CD4-positive, alpha-beta T cell treated with Interleukin-4 for 4 hours (primary cell): ENCODE data around the gene RSPH10B2.
"Not testable (repeated sequence)": the region's sequence is repeated elsewhere in the genome, so short reads cannot be mapped to it uniquely, and the experiment has no call there.

Source experiments
- DNase-seq: peaks from one replicate; pipeline ENCODE4 v3.0.0-alpha.2; 2020

The RSPH10B2 gene

DNA sequence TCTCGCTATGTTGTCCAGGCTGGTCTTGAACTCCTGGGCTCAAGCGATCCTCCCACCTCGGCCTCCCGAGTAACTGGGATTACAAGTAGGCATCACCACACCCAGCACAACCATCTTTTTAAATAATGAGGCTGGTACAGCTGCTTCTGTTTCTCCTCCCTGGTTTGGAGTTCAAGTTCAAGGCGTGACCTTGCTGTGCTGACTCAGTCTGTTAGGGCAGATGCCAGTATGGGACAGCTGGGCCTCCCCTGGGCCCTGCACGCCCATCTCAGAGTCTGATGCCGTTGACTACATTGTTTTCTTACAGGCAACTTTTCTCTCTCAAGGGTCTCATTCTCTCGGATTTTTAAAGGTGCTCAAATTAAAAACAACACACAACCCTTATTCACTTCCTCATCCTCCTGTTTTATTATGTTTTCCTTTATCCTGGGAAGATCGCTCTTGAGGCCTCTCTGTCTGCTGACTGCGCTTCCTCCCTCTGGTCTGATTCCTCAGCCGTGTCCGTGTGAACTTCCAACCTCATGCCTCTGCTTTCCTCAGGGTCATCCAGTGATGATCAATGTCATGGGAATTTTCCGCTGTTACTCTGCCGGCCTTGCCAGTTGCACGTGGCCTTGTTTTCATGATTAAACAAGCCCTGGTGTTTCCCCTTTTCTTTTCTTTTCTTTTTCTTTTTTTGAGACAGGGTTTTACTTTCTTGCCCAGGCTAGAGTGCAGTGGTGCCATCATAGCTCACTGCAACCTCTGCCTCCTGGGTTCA lies 38.4 kb downstream of the RSPH10B2 start:
- DNase-seq, result not testable (repeated sequence)

DNA sequence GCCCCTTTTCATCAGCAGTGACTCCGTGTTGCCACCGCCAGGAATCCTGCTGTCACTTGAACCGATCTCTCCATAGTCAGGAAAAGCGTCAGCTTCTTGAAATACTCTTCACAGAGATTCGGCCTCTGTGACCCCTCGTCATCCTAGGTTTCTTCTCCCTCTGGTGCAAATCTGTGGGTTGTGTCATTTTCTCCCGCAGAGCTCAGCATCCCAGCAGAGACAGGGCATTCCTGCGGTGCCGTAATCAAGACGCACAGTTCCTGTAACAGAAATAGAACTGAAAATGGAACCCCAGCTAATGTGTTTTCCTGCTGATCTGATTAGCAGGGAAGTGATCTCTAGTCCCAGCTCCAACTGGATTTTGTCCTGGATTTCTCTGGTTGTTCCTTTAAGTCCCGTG lies 40.4 kb downstream of the RSPH10B2 start:
- DNase-seq, result not testable (repeated sequence)

DNA sequence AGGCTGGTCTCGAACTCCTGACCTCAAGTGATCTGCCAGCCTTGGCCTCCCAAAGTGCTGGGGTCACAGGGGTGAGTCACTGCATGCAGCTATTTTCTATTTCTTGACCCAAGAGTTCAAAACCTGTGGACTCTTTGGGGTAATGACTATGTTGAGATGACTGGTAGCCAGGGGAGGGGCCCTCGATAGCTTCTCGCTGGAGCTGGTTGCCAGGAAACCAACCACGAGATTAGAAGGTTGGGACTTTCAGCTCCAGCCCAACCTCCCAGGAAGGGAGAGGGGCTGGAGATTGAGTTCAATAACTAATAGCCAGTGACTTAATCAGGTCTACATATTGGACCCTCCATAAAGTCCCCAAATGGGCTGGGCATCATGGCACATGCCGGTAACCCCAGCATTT lies 43.3 kb downstream of the RSPH10B2 start:
- DNase-seq, result not testable (repeated sequence)

DNA sequence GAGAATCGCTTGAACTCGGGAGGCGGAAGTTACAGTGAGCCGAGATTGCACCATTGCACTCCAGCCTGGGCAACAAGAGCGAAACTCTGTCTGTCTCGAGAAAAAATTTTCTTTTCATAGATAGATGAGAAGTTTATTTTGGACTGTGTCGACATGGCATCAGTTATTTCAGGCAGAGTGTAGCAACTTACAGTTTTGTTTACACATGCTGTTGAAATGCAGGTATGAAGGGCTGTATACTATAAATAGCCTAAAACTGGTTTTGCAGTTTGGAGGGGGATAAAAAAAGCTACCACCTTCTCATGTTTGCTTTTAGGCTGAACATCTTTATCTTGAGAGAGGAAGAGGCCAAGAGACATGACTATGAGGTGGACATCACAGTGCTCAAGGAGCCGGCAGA lies 44.1 kb downstream of the RSPH10B2 start:
- DNase-seq, result not testable (repeated sequence)

DNA sequence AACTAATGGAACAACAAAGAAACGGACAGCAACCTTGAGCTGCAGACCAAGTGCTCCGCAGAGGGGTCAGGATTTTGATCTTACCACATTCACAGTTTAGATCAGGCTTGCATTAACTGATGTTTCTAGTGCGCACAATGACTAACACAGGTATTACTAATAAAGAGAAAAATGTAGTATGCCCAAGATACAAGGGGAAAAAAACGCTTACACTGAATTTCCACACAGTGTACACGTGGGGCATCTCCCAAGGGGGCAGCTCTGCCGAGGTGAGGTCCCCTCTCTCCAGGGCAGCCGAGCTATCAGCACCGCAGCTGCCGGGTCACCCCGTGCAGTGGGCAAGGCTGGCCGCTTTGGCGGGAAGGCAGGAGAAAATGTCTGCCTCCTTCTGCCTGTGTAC lies 46.0 kb downstream of the RSPH10B2 start:
- DNase-seq, result not testable (repeated sequence)

DNA sequence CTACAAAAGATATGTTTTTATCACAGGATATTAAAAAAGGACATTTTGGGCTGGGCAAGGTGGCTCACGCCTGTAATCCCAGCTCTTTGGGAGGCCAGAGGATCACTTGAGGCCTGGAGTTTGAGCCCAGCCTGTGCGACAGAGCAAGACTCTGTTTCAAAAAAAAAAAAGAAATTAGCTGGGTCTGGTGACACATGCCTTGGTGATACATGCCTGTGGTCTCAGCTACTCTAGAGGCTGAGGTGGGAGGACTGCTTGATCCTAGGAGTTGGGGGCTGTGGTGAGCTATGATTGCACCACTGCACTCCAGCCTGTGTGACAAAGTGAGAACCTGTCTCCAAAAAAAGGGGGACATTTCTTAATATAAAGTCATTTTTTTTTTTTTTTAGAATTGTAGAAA lies 46.4 kb downstream of the RSPH10B2 start:
- DNase-seq, result not testable (repeated sequence)

DNA sequence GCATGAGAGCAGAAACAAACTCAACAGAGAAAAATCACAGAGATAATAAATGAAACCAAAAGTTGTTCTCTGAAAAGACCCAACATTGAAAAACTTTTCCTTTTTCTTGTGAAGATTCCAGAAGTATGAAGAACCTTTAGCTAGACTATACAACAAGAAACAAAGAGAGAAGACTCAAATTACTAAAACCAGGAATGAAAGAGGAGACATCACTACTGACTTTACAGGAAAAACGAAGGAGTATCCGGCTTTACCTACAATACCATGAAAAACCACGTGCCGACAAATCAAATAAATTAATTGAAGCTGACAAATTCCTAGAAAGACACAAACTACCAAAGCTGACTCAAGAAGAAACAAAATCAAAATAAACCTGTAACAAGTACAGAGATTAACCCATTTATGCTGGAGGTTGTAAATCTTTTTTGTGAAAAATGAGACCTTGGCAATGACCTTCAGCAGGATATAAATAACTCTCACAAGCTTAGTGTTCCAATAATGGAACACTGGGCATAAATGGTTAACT lies 53.6 kb downstream of the RSPH10B2 start:
- DNase-seq, result not testable (repeated sequence)

DNA sequence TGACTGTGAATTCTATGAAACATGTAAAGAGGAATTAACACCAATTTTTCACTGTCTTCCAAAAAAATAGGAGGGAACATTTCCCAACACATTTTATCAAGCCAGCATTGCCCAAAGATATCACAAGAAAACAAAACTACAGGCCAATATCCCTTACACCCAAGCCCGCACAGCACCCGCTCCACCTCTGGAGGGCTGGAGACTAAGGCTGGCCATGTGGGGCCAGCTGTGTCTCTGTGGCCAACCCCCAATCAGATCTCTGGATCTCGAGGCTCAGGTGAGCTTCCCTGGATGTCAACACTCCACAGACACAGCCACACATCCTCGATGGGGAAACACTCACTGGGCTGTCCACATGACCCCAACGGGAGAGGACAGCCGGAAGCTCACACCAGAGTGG lies 54.1 kb downstream of the RSPH10B2 start:
- DNase-seq, result not testable (repeated sequence)

DNA sequence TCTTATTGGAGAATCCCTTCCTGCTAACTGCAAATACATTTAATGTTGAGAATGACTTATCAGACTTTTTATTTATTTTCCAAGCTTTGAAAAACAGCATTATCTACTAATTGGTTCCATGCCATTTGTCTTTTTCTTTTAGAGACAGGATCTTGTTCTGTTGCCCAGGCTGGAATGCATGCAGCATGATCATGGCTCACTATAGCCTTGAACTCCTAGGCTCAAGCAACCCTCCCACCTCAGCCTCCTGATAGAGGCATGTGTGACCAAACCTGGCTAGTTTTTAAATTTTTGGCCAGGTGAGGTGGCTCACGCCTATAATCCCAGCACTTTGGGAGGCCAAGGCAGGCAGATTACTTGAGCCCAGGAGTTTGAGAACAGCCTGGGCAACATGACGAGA lies 59.1 kb downstream of the RSPH10B2 start:
- DNase-seq, result not testable (repeated sequence)

DNA sequence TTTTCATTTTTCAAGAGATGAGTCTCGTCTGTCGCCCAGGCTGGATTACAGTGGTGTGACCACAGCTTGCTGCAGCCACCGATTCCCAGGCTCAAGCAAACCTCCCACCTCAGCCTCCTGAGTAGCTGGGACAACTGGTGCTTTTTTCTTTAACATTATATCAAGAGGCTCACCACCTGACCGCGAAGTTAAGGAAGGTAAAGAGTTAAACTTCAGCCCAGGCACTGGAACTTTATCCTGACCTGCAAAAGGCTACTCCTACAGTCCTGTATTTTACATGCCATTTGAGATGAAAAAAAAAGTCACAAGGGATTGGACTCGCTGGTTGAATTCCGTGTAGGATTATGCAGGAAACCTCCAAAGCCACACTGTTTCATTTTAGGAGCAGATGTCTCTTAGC lies 61.6 kb downstream of the RSPH10B2 start:
- DNase-seq, result not testable (repeated sequence)

DNA sequence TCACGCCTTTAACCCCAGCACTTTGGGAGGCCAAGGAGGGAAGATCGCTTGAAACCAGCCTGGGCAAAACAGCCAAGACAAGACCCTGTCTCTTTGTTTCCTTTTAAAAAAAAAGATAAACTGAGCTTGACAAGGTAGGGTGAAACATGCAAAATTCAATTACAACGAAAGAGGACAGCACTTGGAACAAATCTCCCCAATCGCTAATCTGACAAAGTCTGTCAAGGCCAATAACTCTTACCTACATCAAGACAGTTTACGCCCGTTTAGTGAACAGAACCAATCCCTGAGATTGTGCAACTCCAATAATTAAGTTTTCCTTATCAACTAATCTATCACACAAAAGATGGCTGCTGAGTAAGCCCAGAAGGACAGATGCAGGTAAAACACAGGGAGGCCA lies 67.7 kb downstream of the RSPH10B2 start:
- not testable (repeated sequence) for DNase-seq

DNA sequence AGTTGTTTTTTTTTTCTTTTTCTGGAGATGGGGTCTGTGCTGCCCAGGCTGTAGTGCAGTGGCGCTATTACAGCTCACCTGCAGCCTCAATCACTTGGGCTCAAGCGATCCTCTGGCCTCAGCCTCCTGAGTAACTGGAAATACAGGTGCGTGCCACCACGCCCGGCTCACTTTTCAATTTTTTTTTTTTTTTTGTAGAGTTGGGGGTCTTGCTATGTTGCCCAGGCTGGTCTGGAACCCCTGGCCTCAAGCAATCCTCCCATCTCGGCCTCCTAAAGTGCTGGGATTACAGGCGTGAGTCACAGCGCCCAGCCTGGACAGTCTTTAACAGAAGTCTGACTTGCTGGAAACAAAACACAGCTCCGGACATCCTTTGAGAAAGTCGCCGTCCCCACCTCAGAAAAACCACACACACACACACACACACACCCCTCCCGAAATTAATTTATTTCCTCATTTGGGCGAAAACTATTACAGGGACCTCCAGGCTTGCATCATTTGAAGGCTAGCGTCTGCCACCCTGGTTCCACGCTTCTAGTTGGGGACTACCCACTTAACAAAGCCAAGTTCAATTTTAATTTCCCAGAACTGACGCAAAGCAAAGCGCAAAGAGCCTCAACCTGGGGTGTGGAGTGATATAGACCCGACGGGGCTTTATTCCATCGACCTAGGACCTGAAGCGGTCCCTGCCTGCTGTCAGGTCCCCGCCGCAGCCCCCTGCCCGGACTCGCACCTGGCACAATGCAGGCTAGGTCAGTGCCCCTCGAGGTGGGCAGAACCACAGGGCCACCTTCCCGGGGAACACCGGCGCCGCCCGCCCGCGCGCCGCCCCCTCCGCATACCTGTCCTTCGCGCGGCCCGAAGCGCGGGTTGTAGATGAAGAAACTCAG lies 71.6 kb downstream of the RSPH10B2 start:
- DNase-seq, result not testable (repeated sequence)

DNA sequence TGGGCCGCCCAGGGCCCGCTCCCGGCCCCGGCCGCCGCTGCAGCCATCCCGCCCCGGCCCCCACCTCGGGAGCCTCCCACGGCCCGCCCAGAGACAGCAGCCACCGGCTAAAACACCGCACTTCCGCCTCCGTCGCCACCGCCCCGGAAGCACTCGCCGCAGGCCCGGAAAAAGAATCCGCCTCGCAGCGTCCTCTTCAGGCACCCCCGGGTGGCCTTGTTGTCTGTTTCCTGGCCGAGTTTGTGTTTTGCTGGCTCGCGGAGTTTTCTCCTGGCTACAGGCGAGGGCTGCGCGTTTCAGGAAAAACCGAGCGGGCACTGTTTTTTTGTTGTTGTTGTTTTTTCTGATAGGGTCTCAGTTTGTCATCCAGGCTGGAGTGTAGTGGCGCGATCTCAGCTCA lies 72.2 kb downstream of the RSPH10B2 start, which contains the start of gene CCZ1B:
Gene CCZ1B (minus strand): TSS at position 125 of the 400 bp plus-strand sequence. CDS start 78 bp downstream, at position 47.
- DNase-seq, result peak; percentile 87

DNA sequence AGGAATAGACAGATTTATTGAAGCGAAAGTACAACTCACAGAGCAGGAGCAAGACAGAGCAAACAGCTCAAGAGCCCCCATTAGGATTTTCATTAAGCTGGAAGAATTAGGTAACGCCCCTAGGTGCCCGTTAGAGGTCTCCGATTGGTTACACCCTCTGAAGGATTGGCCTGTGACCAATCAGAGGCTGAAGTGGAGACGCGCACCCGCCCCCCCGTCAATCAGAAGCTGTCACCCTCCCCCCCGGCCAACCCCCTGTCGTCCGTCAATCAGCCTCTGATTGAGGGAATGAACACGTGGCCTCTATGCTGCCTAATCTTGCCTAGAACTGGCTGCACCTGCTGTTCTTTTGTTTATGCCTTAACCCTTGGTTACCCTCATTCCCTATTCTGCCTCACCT lies 73.3 kb downstream of the RSPH10B2 start:
- not testable (repeated sequence) for DNase-seq

DNA sequence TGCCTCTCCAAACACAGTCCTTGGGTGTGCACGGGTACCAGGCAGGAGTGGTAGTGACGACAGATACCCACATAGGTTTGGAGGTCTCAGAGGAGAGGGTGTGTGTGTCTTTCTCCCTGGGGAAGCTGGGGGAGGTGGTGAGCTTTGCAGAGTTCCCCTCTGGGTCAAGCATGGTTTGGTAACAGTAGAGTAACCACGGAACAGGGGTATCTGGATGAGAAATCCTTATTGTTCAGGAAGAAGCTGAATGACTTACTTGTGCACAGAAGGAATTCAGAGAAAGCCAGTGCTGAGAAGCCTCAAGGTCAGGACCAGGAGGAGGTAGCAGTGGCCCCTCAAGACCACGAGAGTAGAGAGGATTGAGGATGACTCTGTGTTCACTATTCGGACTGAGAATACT lies 75.7 kb downstream of the RSPH10B2 start:
- not testable (repeated sequence) for DNase-seq

DNA sequence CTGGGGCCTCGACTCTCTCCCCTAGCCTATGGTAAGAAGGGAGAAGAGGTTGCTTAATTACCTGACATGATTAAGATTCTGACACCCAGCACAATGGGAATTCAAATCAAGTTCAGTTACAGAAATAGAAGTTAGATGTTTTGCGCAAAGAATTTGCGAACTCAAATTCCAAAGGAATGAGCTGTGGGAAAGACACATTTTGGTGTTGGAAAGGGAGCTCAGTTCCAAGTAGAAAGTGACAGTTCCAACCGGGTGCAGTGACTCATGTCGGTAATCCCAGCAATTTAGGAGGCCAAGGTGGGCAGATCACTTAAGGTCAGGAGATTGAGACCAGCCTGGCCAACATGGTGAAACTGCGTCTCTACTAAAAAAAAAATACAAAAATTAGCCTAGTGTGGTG lies 76.1 kb downstream of the RSPH10B2 start:
- not testable (repeated sequence) for DNase-seq

DNA sequence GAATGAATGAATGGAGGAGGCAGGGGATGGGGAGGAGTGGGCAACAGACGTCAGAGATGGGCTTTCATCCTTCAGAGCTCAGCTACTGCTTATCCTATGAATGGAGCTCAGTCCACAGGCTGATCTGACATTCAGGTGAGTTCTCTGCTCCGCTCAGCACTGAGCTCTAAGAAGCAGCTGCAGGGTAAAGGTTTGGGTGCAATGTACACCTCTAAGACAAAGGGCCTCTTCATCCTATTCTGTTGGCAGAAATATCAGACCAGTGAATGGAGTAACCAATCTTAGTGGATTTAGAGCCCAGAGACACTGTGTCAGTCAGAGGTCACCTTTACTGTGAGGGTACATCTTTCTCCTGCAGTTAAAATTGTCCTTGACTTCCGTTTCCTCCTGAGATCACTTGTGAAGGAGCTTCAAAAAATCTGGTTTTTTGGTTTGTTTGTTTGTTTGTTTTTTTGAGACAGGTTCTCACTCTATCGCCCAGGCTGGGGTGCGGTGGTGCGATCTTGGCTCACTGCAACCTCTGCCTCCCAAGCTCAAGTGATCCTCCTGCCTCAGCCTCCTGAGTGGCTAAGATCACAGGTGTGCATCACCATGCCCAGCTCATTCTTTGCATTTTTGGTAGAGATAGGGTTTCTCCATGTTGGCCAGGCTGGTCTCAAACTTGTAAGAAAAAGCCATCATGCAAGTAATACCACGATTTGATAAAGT lies 77.3 kb downstream of the RSPH10B2 start:
- no peak for DNase-seq

DNA sequence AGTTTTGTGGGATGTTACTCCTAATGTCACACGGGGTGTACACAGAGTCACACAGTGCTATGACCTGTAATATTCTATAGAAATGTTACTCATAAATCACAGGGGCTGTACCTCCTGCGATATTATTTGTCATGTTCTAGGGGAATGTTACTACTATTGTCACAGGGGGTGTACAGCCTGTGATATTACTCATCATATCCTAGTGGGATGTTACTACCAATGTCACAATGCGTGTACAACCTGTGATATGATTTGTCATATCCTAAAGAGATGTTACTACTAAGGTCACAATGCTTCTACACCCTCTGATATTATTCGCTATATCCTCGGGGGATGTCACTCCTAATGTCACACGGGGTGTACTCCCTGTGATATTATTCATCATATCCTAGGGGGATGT lies 79.7 kb downstream of the RSPH10B2 start:
- DNase-seq, result no peak

DNA sequence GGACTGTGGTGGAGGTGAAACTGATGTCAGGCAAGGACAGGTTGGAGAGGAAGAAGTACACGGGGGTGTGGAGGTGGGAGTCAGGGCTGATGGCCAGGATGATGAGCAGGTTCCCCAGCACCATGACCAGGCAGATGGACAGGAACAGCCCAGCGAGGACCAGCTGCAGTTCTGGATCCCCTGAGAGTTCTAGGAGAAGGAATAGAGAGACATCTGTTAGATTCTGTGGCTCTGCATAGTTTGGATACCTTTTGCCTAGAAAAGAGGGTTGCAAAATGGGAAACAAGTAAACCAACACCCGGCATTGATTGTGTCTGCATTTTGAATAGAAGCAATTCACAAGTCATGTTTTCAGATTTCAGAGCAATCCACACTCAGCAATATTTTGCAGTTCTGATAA lies 81.6 kb downstream of the RSPH10B2 start:
- DNase-seq, result not testable (repeated sequence)

DNA sequence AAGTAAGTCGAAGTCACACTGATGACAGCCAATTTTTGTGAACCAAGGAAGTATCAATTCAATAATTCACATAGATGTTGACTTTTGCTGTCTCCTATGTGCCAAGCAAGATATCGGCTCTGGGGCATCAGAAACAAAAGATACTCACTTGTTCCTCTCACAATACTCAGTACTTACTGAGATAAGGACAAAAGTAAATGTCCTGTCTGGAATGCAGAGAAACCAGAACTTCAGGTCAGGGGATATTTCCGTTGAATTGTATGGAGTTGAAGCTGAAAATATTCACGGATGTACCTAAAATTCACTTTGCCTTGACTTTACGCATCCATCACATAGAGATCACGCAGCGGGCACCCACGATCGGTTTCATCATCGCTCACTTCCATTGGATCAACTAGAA lies 83.2 kb downstream of the RSPH10B2 start:
- DNase-seq, result not testable (repeated sequence)

DNA sequence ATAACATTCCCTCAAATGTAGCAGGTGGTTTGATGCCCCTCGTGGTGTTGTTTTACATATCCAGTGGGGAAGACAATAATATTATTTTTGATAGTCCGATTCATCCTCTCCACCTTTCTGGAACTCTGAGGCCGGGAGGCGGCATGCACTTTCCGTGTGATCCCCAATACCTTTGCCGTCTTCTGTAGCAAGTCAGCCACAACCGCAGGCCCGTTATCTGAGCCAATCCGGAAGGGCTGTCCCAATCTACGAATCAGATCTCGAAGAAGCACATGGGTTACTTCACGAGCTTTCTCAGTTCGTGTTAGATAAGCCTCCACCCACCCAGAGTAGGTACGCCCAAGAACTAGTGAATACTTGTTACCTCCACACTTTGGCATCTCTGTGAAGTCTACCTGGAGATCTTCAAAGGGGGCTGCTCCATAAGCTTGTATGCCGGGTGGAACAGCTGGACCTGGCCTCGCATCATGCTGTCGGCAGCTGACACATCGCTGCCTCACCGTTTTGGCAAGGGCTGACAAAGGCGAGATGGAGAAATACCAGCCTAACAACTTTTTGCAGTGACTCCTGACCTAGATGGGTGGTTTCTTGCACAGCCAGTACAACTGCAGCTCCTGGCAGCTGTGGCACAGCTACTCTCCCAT lies 88.5 kb downstream of the RSPH10B2 start:
- not testable (repeated sequence) for DNase-seq

DNA sequence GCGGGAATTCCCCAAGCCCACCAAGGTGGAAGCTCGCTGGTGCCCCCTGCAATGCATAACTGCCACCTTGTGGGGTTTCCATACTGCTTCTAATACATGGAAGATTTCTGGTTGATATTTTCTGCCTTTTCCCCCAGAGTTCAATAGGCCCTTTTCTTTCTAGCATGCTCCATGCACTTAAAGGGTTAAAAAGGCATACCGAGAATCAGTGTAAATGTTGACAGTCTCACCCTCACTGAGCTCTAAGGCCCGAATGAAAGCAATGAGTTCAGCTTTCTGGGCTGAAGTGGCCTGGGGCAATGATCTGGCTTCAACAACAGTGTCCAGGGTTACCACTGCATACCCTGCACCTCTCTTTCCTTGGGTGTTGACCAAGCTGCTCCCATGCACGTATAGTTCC lies 89.2 kb downstream of the RSPH10B2 start:
- DNase-seq, result not testable (repeated sequence)
